ENCODE data around the gene NTHL1.

NTHL1 gene

GRCh38 chr16:2009791-2010510, 37.7 kb downstream of the NTHL1 start, which contains the start of gene ZNF598:
TSS of gene ZNF598 (minus strand) at chr16:2009821.
- DNase-seq (ENCODE audit: low read depth in 1 of 2, low spot score in 1 of 2): peak; percentile 50 to 76

- no peak for DNase-seq (ENCODE audit: low read depth in 1 of 2, low spot score in 1 of 2)
Measured at GRCh38 chr16:2009164-2009711, 38.4 kb downstream of the NTHL1 start.

GRCh38 chr16:2008631-2009163, 38.9 kb downstream of the NTHL1 start:
- DNase-seq (ENCODE audit: low read depth in 1 of 2, low spot score in 1 of 2): no peak

GRCh38 chr16:2008009-2008526, 39.6 kb downstream of the NTHL1 start:
- DNase-seq (ENCODE audit: low read depth in 1 of 2, low spot score in 1 of 2): no peak

GRCh38 chr16:2007081-2007836, 40.4 kb downstream of the NTHL1 start:
- no peak for DNase-seq (ENCODE audit: low read depth in 1 of 2, low spot score in 1 of 2)

GRCh38 chr16:2006317-2006716, 41.3 kb downstream of the NTHL1 start:
- no peak for DNase-seq (ENCODE audit: low read depth in 1 of 2, low spot score in 1 of 2)

- no peak for DNase-seq (ENCODE audit: low read depth in 1 of 2, low spot score in 1 of 2)
Measured at GRCh38 chr16:2005646-2006045, 42.0 kb downstream of the NTHL1 start.

GRCh38 chr16:2004795-2005517, 42.7 kb downstream of the NTHL1 start:
- no peak for DNase-seq (ENCODE audit: low read depth in 1 of 2, low spot score in 1 of 2)

GRCh38 chr16:2003827-2004641, 43.6 kb downstream of the NTHL1 start:
- peak; percentile 68 to 80 for DNase-seq (ENCODE audit: low read depth in 1 of 2, low spot score in 1 of 2)

- DNase-seq (ENCODE audit: low read depth in 1 of 2, low spot score in 1 of 2): no peak
Measured at GRCh38 chr16:2003231-2003826, 44.3 kb downstream of the NTHL1 start.

- DNase-seq (ENCODE audit: low read depth in 1 of 2, low spot score in 1 of 2): no peak
Measured at GRCh38 chr16:2002406-2003230, 45.0 kb downstream of the NTHL1 start.

GRCh38 chr16:2001456-2002355, 45.9 kb downstream of the NTHL1 start:
- DNase-seq (ENCODE audit: low read depth in 1 of 2, low spot score in 1 of 2): no peak

GRCh38 chr16:2001035-2001434, 46.6 kb downstream of the NTHL1 start:
- DNase-seq (ENCODE audit: low read depth in 1 of 2, low spot score in 1 of 2): no peak

- no peak for DNase-seq (ENCODE audit: low read depth in 1 of 2, low spot score in 1 of 2)
Measured at GRCh38 chr16:1999866-2000514, 47.6 kb downstream of the NTHL1 start.

GRCh38 chr16:1998852-1999801, 48.5 kb downstream of the NTHL1 start:
- DNase-seq (ENCODE audit: low read depth in 1 of 2, low spot score in 1 of 2): no peak

GRCh38 chr16:1998360-1998835, 49.2 kb downstream of the NTHL1 start:
- DNase-seq (ENCODE audit: low read depth in 1 of 2, low spot score in 1 of 2): no peak
